Common myeloid progenitor, CD34-positive (primary cell): ENCODE measurements around the gene SSTR5.
"Not testable (repeated sequence)": the region's sequence is repeated elsewhere in the genome, so short reads cannot be mapped to it uniquely, and the experiment has no call there.

Experiments used
- CTCF ChIA-PET: fragments of 350-600 bp; sonication (Branson Sonifier 250); formaldehyde crosslinking; loops from one replicate; lab custom pipeline; 2021; ENCODE audit warnings: antibody characterized with exemption; lab: Charles Lee
- POLR2A ChIA-PET: fragments of 350-600 bp; sonication (Branson Sonifier 250); formaldehyde crosslinking; loops from one replicate; lab custom pipeline; 2021; ENCODE audit warnings: antibody characterized with exemption; lab: Charles Lee
- DNase-seq, 3 donors: peaks; one replicate each; pipeline versions ENCODE4 v3.0.0 to v3.0.0-alpha.2; 2013
- H3K27ac ChIP-seq, 2 experiments: 1 replicate in 1 of 2; 2 replicates in 1 of 2; pipeline ENCODE4 v1.7.0; 2013; ENCODE audit warnings: inconsistent platforms in 2 of 2, low read length in 2 of 2, mild to moderate bottlenecking in 2 of 2, low read depth in 1 of 2, moderate library complexity in 1 of 2; ENCODE audit not compliant: severe bottlenecking in 2 of 2, insufficient read depth in 1 of 2, poor library complexity in 1 of 2
- H3K27me3 ChIP-seq, 5 experiments: replicated peaks in 2 of 5; 1 replicate in 3 of 5; 2 replicates in 2 of 5; pipeline versions ENCODE4 v1.6.1 to v1.7.0; 2013; ENCODE audit warnings: low read length in 4 of 5, mild to moderate bottlenecking in 2 of 5, moderate library complexity in 2 of 5, inconsistent platforms in 1 of 5; ENCODE audit not compliant: insufficient read depth in 5 of 5, control insufficient read depth in 4 of 5
- H3K36me3 ChIP-seq, 4 experiments: 1 replicate in 2 of 4; 2 replicates in 2 of 4; pipeline versions ENCODE4 v1.6.1 to v1.7.0; 2013; ENCODE audit warnings: low read length in 3 of 4, control low read depth in 1 of 4, mild to moderate bottlenecking in 1 of 4; ENCODE audit not compliant: control insufficient read depth in 4 of 4, insufficient read depth in 4 of 4
- H3K4me1 ChIP-seq, 4 experiments: 1 replicate in 3 of 4; 2 replicates in 1 of 4; pipeline versions ENCODE4 v1.6.1 to v1.7.1; 2013; ENCODE audit warnings: low read length in 3 of 4, mild to moderate bottlenecking in 3 of 4, control low read depth in 1 of 4, inconsistent platforms in 1 of 4, moderate library complexity in 1 of 4; ENCODE audit not compliant: control insufficient read depth in 4 of 4, insufficient read depth in 4 of 4; ENCODE audit errors: control extremely low read depth in 1 of 4
- H3K4me3 ChIP-seq, 7 experiments: 1 replicate in 4 of 7; 2 replicates in 3 of 7; pipeline versions ENCODE4 v1.5.1 to v1.7.0; 2013; ENCODE audit warnings: mild to moderate bottlenecking in 7 of 7, low read length in 6 of 7, moderate library complexity in 6 of 7, inconsistent platforms in 2 of 7, low read depth in 2 of 7, control low read depth in 1 of 7; ENCODE audit not compliant: insufficient read depth in 4 of 7, control insufficient read depth in 1 of 7; ENCODE audit errors: extremely low read depth in 1 of 7
- H3K9me3 ChIP-seq, 5 experiments: 1 replicate in 4 of 5; 2 replicates in 1 of 5; pipeline versions ENCODE4 v1.6.1 to v1.7.1; 2013; ENCODE audit warnings: low read length in 4 of 5, mild to moderate bottlenecking in 2 of 5, inconsistent platforms in 1 of 5, low read depth in 1 of 5, moderate library complexity in 1 of 5; ENCODE audit not compliant: control insufficient read depth in 4 of 5, insufficient read depth in 2 of 5; ENCODE audit errors: control extremely low read depth in 1 of 5
- WGBS: methylation state at CpG from one replicate; pipeline ENCODE4 v1.1.5; 2013; ENCODE audit not compliant: insufficient coverage; 5-methylcytosine and 5-hydroxymethylcytosine counted together

The SSTR5 gene

GRCh38 chr16:1091992-1092552 lies 19.5 kb downstream of the SSTR5 start:
- H3K9me3 ChIP-seq, result peaks cover 0 to 13% (median 0%) of the 10 kb centered on the region in 5 experiments
- peaks cover 0 to 7% (median 0%) of the 10 kb centered on the region in 4 experiments for H3K4me1 ChIP-seq
- no peaks in the 10 kb centered on the region for H3K36me3 ChIP-seq
- H3K27ac ChIP-seq, result no peak overlapping the region
- CTCF ChIA-PET, result no interaction called here
- WGBS, result 97% methylated on average over 17 of the region's 27 CpGs
- no peak for DNase-seq
- no peak overlapping the region for H3K4me3 ChIP-seq
- POLR2A ChIA-PET, result no interaction called here
- H3K27me3 ChIP-seq, result peaks cover 0 to 80% (median 7%) of the 10 kb centered on the region in 5 experiments

- POLR2A ChIA-PET, CTCF ChIA-PET: not testable (repeated sequence)
Observed at GRCh38 chr16:1092685-1093283, 20.2 kb downstream of the SSTR5 start.

GRCh38 chr16:1093284-1094123 lies 21.0 kb downstream of the SSTR5 start:
- CTCF ChIA-PET, result no interaction called here
- 29% methylated on average over 50 of the region's 85 CpGs for WGBS
- POLR2A ChIA-PET, result no interaction called here
- Histone ChIP-seq H3K36me3 (no peaks in the 10 kb centered on the region), H3K27me3 (peaks cover 0 to 86% (median 7%) of the 10 kb centered on the region in 5 experiments), H3K27ac (no peak overlapping the region), H3K4me1 (peaks cover 0 to 7% (median 0%) of the 10 kb centered on the region in 4 experiments), H3K4me3 (no peak overlapping the region), H3K9me3 (peaks cover 0 to 7% (median 0%) of the 10 kb centered on the region in 5 experiments)
- peak; percentile 33 to 71 (median 53) for DNase-seq

More at GRCh38 chr16:1092685-1093283, 20.2 kb downstream of the SSTR5 start:
- DNase-seq, H3K4me3 ChIP-seq, H3K36me3 ChIP-seq, H3K27ac ChIP-seq, H3K4me1 ChIP-seq: not testable (repeated sequence)
- WGBS, result 96% methylated on average over 16 of the region's 40 CpGs
- H3K9me3 ChIP-seq, result peaks cover 0 to 13% (median 0%) of the 10 kb centered on the region in 5 experiments
- H3K27me3 ChIP-seq, result peaks cover 0 to 86% (median 7%) of the 10 kb centered on the region in 5 experiments

GRCh38 chr16:1094124-1094479 lies 21.6 kb downstream of the SSTR5 start:
- WGBS, result 68% methylated on average over 13 of the region's 13 CpGs
- CTCF ChIA-PET, result no interaction called here
- H3K27me3 ChIP-seq, result peaks cover 0 to 86% (median 7%) of the 10 kb centered on the region in 5 experiments

GRCh38 chr16:1094601-1095449 lies 22.3 kb downstream of the SSTR5 start:
- POLR2A ChIA-PET, result no interaction called here
- DNase-seq, result no peak
- CTCF ChIA-PET, result no interaction called here
- H3K4me3 ChIP-seq, result no peak overlapping the region
- WGBS, result 67% methylated on average over 20 of the region's 29 CpGs
- no peaks in the 10 kb centered on the region for H3K36me3 ChIP-seq
- H3K27ac ChIP-seq, result no peak overlapping the region
- peaks cover 0 to 4% (median 0%) of the 10 kb centered on the region in 5 experiments for H3K9me3 ChIP-seq
- H3K4me1 ChIP-seq, result peaks cover 0 to 7% (median 0%) of the 10 kb centered on the region in 4 experiments
- H3K27me3 ChIP-seq, result peaks cover 0 to 86% (median 9%) of the 10 kb centered on the region in 5 experiments

More at GRCh38 chr16:1094124-1094479, 21.6 kb downstream of the SSTR5 start:
- Histone ChIP-seq H3K4me1 (peaks cover 0 to 7% (median 0%) of the 10 kb centered on the region in 4 experiments), H3K9me3 (peaks cover 0 to 4% (median 0%) of the 10 kb centered on the region in 5 experiments), H3K27ac (no peak overlapping the region), H3K36me3 (no peaks in the 10 kb centered on the region), H3K4me3 (no peak overlapping the region)
- DNase-seq, result peak in 1 of 3 donors; percentile 10
- POLR2A ChIA-PET, result no interaction called here

GRCh38 chr16:1095450-1096168 lies 23.1 kb downstream of the SSTR5 start:
- H3K4me3 ChIP-seq, result no peak overlapping the region
- H3K4me1 ChIP-seq, result peaks cover 0 to 3% (median 0%) of the 10 kb centered on the region in 4 experiments
- H3K27me3 ChIP-seq, result peaks cover 0 to 84% (median 7%) of the 10 kb centered on the region in 5 experiments
- DNase-seq, result no peak
- CTCF ChIA-PET, result no interaction called here
- H3K9me3 ChIP-seq, result peaks cover 0 to 4% (median 0%) of the 10 kb centered on the region in 5 experiments
- no peak overlapping the region for H3K27ac ChIP-seq
- POLR2A ChIA-PET, result no interaction called here
- H3K36me3 ChIP-seq, result no peaks in the 10 kb centered on the region
- WGBS, result 71% methylated on average over 15 of the region's 16 CpGs
